Neural cell (in vitro differentiated cells): Measurements from ENCODE around the gene DNAJC5. TPM values are rescaled to one million over a fixed set of nuclear protein-coding genes. Genes with fewer than 3 reads are reported as not detected.

Experiments
- H2AFZ ChIP-seq: fragments of 200-600, 300-800 bp; sonication (generic), shearing (Covaris generic); 2 replicates; pipeline ENCODE4 v1.6.0; 2014; ENCODE audit warnings: low read depth, mild to moderate bottlenecking, antibody characterized with exemption, low read length, moderate library complexity
- H3F3A ChIP-seq: fragments of 200-600 bp; shearing (Covaris generic); 2 replicates; pipeline ENCODE4 v1.6.1; 2016; ENCODE audit warnings: mild to moderate bottlenecking, moderate library complexity, mixed read lengths, antibody characterized with exemption, low read length; ENCODE audit not compliant: insufficient read depth, poor library complexity, severe bottlenecking
- H3K27ac ChIP-seq: fragments of 200-600, 300-800 bp; sonication (generic), shearing (Covaris generic); 2 replicates; pipeline ENCODE4 v1.5.1; 2014; ENCODE audit warnings: mild to moderate bottlenecking, low read length, moderate library complexity
- H3K27me3 ChIP-seq: fragments of 300-800, 200-600 bp; sonication (generic), shearing (Covaris generic); 2 replicates; pipeline ENCODE4 v1.6.0; 2014; ENCODE audit warnings: mild to moderate bottlenecking, low read depth, low read length, moderate library complexity; ENCODE audit not compliant: insufficient read depth
- H3K36me3 ChIP-seq: fragments of 300-800, 200-600 bp; sonication (generic), shearing (Covaris generic); 2 replicates; pipeline ENCODE4 v1.5.1; 2014; ENCODE audit warnings: mild to moderate bottlenecking, antibody characterized with exemption, low read length, moderate library complexity; ENCODE audit not compliant: insufficient read depth
- H3K4me2 ChIP-seq: fragments of 300-800, 200-600 bp; sonication (generic), shearing (Covaris generic); 2 replicates; pipeline ENCODE4 v1.6.0; 2014; ENCODE audit warnings: mild to moderate bottlenecking, low read length
- H3K4me3 ChIP-seq: fragments of 300-800, 200-600 bp; sonication (generic), shearing (Covaris generic); 2 replicates; pipeline ENCODE4 v1.5.1; 2014; ENCODE audit warnings: mild to moderate bottlenecking, low read length, moderate library complexity
- H3K79me2 ChIP-seq: fragments of 200-600 bp; shearing (Covaris generic); replicated peaks from 2 replicates; pipeline ENCODE4 v1.6.0; 2014; ENCODE audit warnings: mild to moderate bottlenecking, low read length, moderate library complexity; ENCODE audit not compliant: insufficient read depth
- H3K9ac ChIP-seq: fragments of 300-800, 200-600 bp; sonication (generic), shearing (Covaris generic); 2 replicates; pipeline ENCODE4 v1.6.1; 2016; ENCODE audit warnings: mild to moderate bottlenecking, low read length, mixed read lengths
- H3K9me2 ChIP-seq: fragments of 200-600 bp; shearing (Covaris generic); 2 replicates; pipeline ENCODE4 v1.6.1; 2016; ENCODE audit warnings: mild to moderate bottlenecking, low read length, mixed read lengths; ENCODE audit not compliant: insufficient read depth
- H3K9me3 ChIP-seq: fragments of 200-600, 300-800 bp; sonication (generic), shearing (Covaris generic); 2 replicates; pipeline ENCODE4 v1.6.1; 2016; ENCODE audit warnings: mild to moderate bottlenecking, mixed run types, low read length, moderate library complexity, mixed read lengths
- H4K20me1 ChIP-seq: fragments of 200-600 bp; shearing (Covaris generic); 2 replicates; pipeline ENCODE4 v1.6.1; 2016; ENCODE audit warnings: mild to moderate bottlenecking, mixed run types; ENCODE audit not compliant: insufficient read depth
- CTCF ChIP-seq: fragments of 450-650 bp; IDR thresholded peaks from 2 replicates; pipeline ENCODE4 v1.5.1; 2014; ENCODE audit warnings: antibody characterized with exemption, mild to moderate bottlenecking, moderate library complexity; ENCODE audit not compliant: poor library complexity, severe bottlenecking
- EP300 ChIP-seq: fragments of 450-650 bp; conservative IDR thresholded peaks from 2 replicates; pipeline ENCODE4 v1.6.1; 2014; ENCODE audit warnings: antibody characterized with exemption, mild to moderate bottlenecking, moderate library complexity; ENCODE audit not compliant: poor library complexity, severe bottlenecking
- EZH2 ChIP-seq: fragments of 200-600, 300-800 bp; shearing (Covaris generic), sonication (generic); IDR thresholded peaks from 2 replicates; pipeline ENCODE4 v1.6.1; 2014; ENCODE audit warnings: antibody characterized with exemption, low read length, borderline replicate concordance, mild to moderate bottlenecking; ENCODE audit not compliant: insufficient read depth, poor library complexity, severe bottlenecking
- MXI1 ChIP-seq: fragments of 450-650 bp; conservative IDR thresholded peaks from 2 replicates; pipeline ENCODE4 v1.6.1; 2014; ENCODE audit warnings: antibody characterized with exemption, mild to moderate bottlenecking; ENCODE audit not compliant: poor library complexity, severe bottlenecking
- POLR2AphosphoS5 ChIP-seq: IDR thresholded peaks from 2 replicates; pipeline ENCODE4 v1.6.1; 2012
- RAD21 ChIP-seq: fragments of 450-650 bp; conservative IDR thresholded peaks from 2 replicates; pipeline ENCODE4 v1.6.1; 2014; ENCODE audit warnings: antibody characterized with exemption, mild to moderate bottlenecking, moderate library complexity
- REST ChIP-seq: IDR thresholded peaks from 2 replicates; pipeline ENCODE4 v1.6.1; 2012; ENCODE audit warnings: borderline replicate concordance
- SMC3 ChIP-seq: fragments of 450-650 bp; conservative IDR thresholded peaks from 2 replicates; pipeline ENCODE4 v1.6.1; 2014; ENCODE audit warnings: antibody characterized with exemption, mild to moderate bottlenecking, moderate library complexity; ENCODE audit not compliant: poor library complexity
- TAF1 ChIP-seq: IDR thresholded peaks from 2 replicates; pipeline ENCODE4 v1.6.1; 2012; ENCODE audit warnings: low read depth
- polyA plus RNA-seq: library from polyadenylated mRNA; depleted of rRNA; stranded (reverse); fragments of >200 nt; gene quantifications from 2 replicates; pipeline ENCODE4 v1.2.3, GENCODE V29; 2014

The DNAJC5 gene
- polyA plus RNA-seq, 1 donor from 2014 or later = 82.8 TPM

DNA sequence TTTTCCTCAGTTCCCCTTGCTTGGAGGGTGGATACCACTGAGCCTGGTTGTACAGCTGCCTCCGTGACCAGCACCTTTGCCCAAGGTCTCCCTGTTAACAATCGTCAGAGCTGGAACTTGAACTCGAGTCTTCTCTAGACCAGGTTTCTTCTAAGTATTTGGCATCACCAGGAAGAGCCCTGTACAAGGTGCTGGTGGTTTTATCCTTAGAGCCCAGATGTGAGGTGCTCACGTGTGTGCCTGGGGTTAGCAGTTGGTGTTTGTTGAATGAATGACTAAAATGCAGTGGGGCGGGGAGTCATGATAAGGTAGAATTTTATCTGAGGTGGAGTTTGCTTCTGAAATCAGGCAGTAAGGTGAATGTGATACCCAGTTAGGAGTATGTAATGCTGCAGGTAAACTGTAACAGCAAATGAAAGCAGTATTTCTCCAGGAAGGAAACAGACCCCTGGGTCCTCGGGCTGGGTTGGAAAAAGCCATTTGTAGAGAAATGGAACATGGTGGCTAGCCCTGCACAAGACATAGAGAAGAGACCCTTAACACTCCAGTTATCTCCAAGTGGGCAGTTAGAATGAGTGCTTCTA lies 3.1 kb downstream of the DNAJC5 start:
- H3K27me3 ChIP-seq = no peaks in the 10 kb centered on the region
- no peak overlapping the region for H3K27ac ChIP-seq
- no peak overlapping the region for H2AFZ ChIP-seq
- H3K9me3 ChIP-seq = no peaks in the 10 kb centered on the region
- no peak overlapping the region for H3K4me3 ChIP-seq
- no peaks in the 10 kb centered on the region for H3K36me3 ChIP-seq
- H3K9ac ChIP-seq = no peak overlapping the region
- TF ChIP-seq MXI1 (no peak), TAF1 (no peak), REST (no peak), EZH2 (no peak), SMC3 (no peak), POLR2AphosphoS5 (no peak), EP300 (no peak), RAD21 (no peak), CTCF (no peak)
- no peak overlapping the region for H3K4me2 ChIP-seq
- no peaks in the 10 kb centered on the region for H3F3A ChIP-seq
- H3K79me2 ChIP-seq = peaks cover 45% of the 10 kb centered on the region
- no peaks in the 10 kb centered on the region for H3K9me2 ChIP-seq
- peaks cover 19% of the 10 kb centered on the region for H4K20me1 ChIP-seq

DNA sequence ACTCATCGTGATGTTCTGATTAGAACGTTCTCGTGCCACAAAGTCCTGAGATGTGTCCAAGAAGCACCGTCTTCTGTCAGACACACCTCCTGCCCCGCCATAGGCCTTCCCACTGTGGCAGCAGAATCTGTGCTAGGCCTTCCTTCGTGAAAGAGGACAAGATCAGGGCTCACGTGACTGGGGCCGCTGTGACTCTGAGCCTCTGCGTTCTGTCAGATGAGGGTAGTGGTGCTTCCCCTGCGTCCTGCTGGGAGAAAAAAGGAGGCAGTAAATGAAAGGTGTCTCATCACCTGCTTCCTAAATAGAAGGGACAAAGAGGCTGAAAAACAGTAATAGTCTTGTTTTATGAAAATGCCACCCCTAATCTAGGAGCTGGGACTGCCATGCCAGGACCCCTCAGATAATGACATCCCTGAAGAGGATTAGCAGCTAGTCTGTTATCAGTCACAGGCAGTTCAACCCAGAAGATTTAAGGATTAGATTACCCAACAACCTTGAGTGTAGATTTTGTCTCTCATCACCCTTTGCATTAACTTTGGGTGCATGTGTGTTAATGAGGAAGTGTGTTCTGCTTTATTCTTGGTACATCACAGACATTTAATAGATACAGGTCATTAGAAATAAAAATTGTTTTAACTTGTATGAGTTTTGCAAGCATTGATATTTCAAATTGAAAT lies 4.1 kb downstream of the DNAJC5 start:
- Histone ChIP-seq H3K4me2 (no peak overlapping the region), H3K27me3 (no peaks in the 10 kb centered on the region), H3K9ac (no peak overlapping the region), H3K9me2 (no peaks in the 10 kb centered on the region), H3K79me2 (peaks cover 55% of the 10 kb centered on the region), H3K4me3 (no peak overlapping the region), H3K27ac (no peak overlapping the region), H4K20me1 (peaks cover 19% of the 10 kb centered on the region), H3K36me3 (no peaks in the 10 kb centered on the region), H3K9me3 (no peaks in the 10 kb centered on the region), H2AFZ (no peak overlapping the region), H3F3A (no peaks in the 10 kb centered on the region)
- TF ChIP-seq TAF1 (no peak), REST (no peak), EZH2 (no peak), SMC3 (no peak), CTCF (no peak), POLR2AphosphoS5 (no peak), MXI1 (no peak), RAD21 (no peak), EP300 (no peak)
